ENCODE results near the gene GTF3C6. TPM values are rescaled to one million over a fixed set of nuclear protein-coding genes. Genes with fewer than 3 reads are reported as not detected.

Gene GTF3C6
- total RNA-seq, 2 donors from 2014 or later = 14.3 to 31.0 TPM

DNA sequence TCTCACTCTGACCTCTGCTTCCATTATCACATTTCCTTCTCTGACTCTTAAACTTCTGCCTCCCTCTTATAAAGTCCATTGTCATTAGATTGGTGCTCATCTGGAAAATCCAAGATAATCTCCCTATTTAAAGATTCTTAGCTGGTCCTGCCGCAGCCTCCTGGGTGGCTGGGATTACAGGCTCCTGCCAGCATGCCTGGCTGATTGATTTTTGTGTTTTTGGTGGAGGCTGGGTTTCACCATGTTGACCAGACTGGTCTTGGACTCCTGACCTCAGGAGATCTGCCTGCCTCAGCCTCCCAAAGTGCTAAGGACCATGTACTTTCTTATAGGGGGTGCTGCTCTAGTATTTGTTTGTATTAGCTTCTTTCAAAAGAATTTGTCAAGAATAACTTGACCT lies 18.1 kb downstream of the GTF3C6 start:
- intact Hi-C loops (cut with DNase I) = no loop called here
- Histone ChIP-seq H3K36me3 (replicated peaks in 1 of 2; ENCODE audit: insufficient read depth in 1 of 2, low read depth in 2 of 2) (no peaks in the 10 kb centered on the region), H3K9me3 (no peaks in the 10 kb centered on the region), H3K4me3 (no peak overlapping the region), H3K4me1 (no peaks in the 10 kb centered on the region), H3K27me3 (no peaks in the 10 kb centered on the region), H3K27ac (no peak overlapping the region)
- TF ChIP-seq, protein P1, sequence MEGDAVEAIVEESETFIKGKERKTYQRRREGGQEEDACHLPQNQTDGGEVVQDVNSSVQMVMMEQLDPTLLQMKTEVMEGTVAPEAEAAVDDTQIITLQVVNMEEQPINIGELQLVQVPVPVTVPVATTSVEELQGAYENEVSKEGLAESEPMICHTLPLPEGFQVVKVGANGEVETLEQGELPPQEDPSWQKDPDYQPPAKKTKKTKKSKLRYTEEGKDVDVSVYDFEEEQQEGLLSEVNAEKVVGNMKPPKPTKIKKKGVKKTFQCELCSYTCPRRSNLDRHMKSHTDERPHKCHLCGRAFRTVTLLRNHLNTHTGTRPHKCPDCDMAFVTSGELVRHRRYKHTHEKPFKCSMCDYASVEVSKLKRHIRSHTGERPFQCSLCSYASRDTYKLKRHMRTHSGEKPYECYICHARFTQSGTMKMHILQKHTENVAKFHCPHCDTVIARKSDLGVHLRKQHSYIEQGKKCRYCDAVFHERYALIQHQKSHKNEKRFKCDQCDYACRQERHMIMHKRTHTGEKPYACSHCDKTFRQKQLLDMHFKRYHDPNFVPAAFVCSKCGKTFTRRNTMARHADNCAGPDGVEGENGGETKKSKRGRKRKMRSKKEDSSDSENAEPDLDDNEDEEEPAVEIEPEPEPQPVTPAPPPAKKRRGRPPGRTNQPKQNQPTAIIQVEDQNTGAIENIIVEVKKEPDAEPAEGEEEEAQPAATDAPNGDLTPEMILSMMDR (IDR thresholded peaks at IDR 0.05) = no peak
- no peak for TF ChIP-seq POLR2A (IDR thresholded peaks at IDR 0.05)
- no peak for ATAC-seq
- no peak for DNase-seq
- 82 to 100% methylated on average over 1 of the region's 1 CpG for WGBS, 2 donors

DNA sequence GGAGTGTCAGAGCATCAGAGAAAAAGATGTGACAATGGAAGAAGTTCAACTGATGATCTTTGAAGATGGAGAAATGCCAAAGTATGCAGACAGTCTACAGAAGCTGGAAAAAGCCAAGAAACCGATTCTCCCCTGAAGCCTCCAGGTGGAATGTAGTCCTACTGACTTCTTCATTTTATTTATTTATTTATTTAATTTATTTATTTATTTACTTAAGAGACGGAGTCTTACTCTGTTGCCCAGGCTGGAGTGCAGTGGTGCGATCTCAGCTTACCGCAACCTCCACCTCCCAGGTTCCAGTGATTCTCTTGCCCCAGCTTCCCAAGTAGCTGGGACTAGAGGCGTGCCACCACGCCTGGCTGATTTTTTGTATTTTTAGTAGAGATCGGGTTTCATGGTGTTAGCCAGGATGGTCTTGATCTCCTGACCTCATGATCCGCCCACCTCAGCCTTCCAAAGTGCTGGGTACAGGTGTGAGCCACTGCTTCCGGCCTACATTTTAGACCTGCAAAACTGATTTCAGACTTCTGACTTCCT lies 21.1 kb downstream of the GTF3C6 start:
- 91 to 95% methylated on average over 9 of the region's 9 CpGs for WGBS, 2 donors
- H3K27ac ChIP-seq = no peak overlapping the region

DNA sequence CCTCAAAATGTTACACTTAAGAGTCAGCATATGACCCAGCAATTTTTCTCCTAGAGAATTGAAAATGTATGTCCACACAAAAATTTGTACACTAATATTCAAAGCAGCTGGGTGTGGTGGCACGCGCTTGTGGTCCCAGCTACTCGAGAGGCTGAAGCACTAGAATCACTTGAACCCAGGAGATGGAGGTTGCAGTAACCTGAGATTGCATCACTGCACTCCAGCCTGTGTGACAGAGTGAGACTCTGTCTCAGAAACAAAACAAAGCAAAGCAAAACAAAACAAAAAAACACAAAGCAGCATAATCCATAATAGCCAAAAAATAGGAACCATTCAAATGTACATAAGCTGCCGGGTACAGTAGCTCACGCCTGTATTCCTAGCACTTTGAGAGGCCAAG lies 21.7 kb downstream of the GTF3C6 start:
- no peaks in the 10 kb centered on the region for H3K27me3 ChIP-seq
- H3K4me3 ChIP-seq = no peak overlapping the region
- peaks cover 13% of the 10 kb centered on the region for H3K4me1 ChIP-seq
- no peak for ATAC-seq
- intact Hi-C loops (cut with DNase I) = no loop called here
- DNase-seq = no peak
- no peaks in the 10 kb centered on the region for H3K36me3 ChIP-seq (replicated peaks in 1 of 2; ENCODE audit: insufficient read depth in 1 of 2, low read depth in 2 of 2)
- no peak overlapping the region for H3K27ac ChIP-seq
- TF ChIP-seq, protein P1 (IDR thresholded peaks at IDR 0.05) = no peak
- WGBS, 2 donors = 85 to 98% methylated on average over 5 of the region's 5 CpGs
- no peaks in the 10 kb centered on the region for H3K9me3 ChIP-seq

More for the DNA sequence above, 21.1 kb downstream of the GTF3C6 start:
- Histone ChIP-seq H3K4me3 (no peak overlapping the region), H3K9me3 (no peaks in the 10 kb centered on the region), H3K27me3 (no peaks in the 10 kb centered on the region), H3K4me1 (peaks cover 13% of the 10 kb centered on the region), H3K36me3 (replicated peaks in 1 of 2; ENCODE audit: insufficient read depth in 1 of 2, low read depth in 2 of 2) (no peaks in the 10 kb centered on the region)
- TF ChIP-seq POLR2A (IDR thresholded peaks at IDR 0.05) = no peak
- DNase-seq = no peak
- intact Hi-C loops (cut with DNase I) = no loop called here
- ATAC-seq = no peak

DNA sequence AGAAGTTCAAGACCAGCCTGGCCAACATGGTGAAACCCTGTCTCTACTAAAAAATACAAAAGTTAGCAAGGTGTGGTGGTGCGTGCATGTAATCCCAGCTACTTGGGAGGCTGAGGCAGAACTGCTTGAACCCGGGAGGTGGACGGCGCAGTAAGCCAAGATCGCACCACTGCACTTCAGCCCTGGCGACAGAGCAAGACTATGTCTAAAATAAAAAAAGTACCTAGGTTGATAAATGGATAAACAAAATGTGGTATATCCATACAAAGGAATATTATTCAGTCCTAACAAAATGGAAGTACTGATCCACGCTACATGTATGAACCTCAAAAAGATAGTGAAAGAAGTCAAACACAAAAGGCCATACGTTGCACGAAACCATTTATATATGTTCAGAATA lies 22.1 kb downstream of the GTF3C6 start:
- no peak for ATAC-seq
- 95 to 96% methylated on average over 9 of the region's 9 CpGs for WGBS, 2 donors
- Histone ChIP-seq H3K27ac (no peak overlapping the region), H3K36me3 (replicated peaks in 1 of 2; ENCODE audit: insufficient read depth in 1 of 2, low read depth in 2 of 2) (no peaks in the 10 kb centered on the region), H3K9me3 (no peaks in the 10 kb centered on the region), H3K4me3 (no peak overlapping the region), H3K4me1 (peaks cover 13% of the 10 kb centered on the region), H3K27me3 (no peaks in the 10 kb centered on the region)
- intact Hi-C loops (cut with DNase I) = no loop called here
- DNase-seq = no peak
- TF ChIP-seq, protein P1 (IDR thresholded peaks at IDR 0.05) = no peak

DNA sequence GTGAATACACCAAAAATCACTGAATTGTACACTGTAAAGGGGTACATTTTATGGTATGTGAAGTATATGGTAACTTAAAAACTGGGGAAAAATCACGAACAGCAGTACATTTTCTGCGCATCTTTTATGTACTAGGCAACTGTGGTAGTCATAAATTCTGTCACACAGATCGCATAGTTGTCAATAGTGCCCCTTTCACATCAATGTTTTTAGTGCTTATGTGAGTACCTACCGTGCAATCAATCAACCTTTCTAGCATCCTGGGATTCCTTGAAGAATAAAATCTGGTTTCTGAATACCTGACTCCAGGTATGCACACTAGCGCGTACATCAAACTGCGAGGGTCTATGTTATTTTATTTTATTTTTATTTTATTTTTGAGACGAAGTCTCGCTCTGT lies 22.7 kb downstream of the GTF3C6 start:
- Histone ChIP-seq H3K36me3 (replicated peaks in 1 of 2; ENCODE audit: insufficient read depth in 1 of 2, low read depth in 2 of 2) (peaks cover 0 to 3% of the 10 kb centered on the region in 2 donors), H3K4me1 (peaks cover 13% of the 10 kb centered on the region), H3K9me3 (no peaks in the 10 kb centered on the region), H3K4me3 (peak overlapping the region; percentile 52 to 84), H3K27ac (peak overlapping the region; percentile 18 to 85 (median 80)), H3K27me3 (no peaks in the 10 kb centered on the region)
- DNase-seq (no peak), ATAC-seq (no peak)
- intact Hi-C loops (cut with DNase I) = no loop called here
- TF ChIP-seq POLR2A (IDR thresholded peaks at IDR 0.05) = no peak
- TF ChIP-seq, protein P1 (IDR thresholded peaks at IDR 0.05) = no peak
- WGBS, 2 donors = 47 to 51% methylated on average over 9 of the region's 9 CpGs
